ENCODE measurements around the gene AKR1C1.
"Not testable (repeated sequence)": the region's sequence is repeated elsewhere in the genome, so short reads cannot be mapped to it uniquely, and the experiment has no call there.

- TF ChIP-seq CTCF (conservative IDR thresholded peaks at IDR 0.05 in 1 of 2, IDR thresholded peaks at IDR 0.05 in 1 of 2; ENCODE audit: low read depth in 1 of 2, low read length in 2 of 2); EZH2 (IDR thresholded peaks at IDR 0.05; ENCODE audit: low read length, missing control alignments): not testable (repeated sequence)
Measured at GRCh38 chr10:4988000-4988641, 24.9 kb downstream of the AKR1C1 start.
